Measurements from ENCODE around the gene LRP1.
A peak's percentile ranks its signal among the peaks of the same experiment; 100 is the strongest.

LRP1 gene

DNA sequence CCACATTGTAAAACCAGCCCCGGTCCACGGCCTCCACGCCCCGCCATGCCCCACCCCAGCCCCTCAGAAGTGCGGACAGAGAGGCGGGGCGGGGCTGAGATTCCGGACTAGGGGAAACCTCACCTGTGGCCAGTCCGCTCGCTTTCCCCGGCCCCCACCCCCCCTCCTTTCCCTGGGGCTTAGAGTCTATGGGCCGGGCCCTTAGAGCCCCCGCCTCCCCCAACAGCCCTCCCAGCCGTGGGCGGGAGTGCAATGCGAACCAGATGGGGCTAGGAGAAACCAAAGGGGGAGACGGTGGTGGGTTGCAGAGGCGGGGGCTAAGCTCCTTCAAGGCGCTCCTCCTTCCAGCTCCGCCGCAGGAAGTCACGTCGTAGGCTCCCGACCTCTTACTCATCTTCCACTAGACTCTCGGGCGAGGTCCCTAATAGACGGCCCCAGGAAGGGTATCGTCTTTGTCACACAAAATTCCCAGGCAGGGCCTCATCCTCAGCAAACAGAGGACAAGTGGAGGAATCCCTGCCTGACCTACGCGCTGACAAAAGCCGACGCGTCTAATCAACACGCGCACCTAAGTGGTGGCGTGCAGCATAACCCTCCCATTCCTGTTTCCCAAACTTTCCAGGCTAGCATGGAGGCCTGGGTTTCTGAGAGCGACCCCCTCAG, 40.5 kb upstream of the LRP1 start:
- no peaks in the 10 kb centered on the region for H3K9me3 ChIP-seq (replicated peaks in 1 of 11)
- H3K27me3 ChIP-seq, result no peaks in the 10 kb centered on the region
- peak overlapping the region; percentile 93 to 99 (median 97) for H3K9ac ChIP-seq
- no peak for TF ChIP-seq Cebpa-rat (IDR thresholded peaks at IDR 0.05)
- H3K4me2 ChIP-seq, result peak overlapping the region; percentile 88 to 99 (median 97)
- H3K4me3 ChIP-seq, result peak overlapping the region; percentile 63 to 88 (median 76)
- peaks cover 29 to 33% (median 31%) of the 10 kb centered on the region in 11 experiments for H4K20me1 ChIP-seq
- H3K27ac ChIP-seq, result peak overlapping the region; percentile 94 to 100 (median 99)
- peaks cover 20 to 26% (median 25%) of the 10 kb centered on the region in 11 experiments for H3K36me3 ChIP-seq
- peaks cover 42 to 56% (median 49%) of the 10 kb centered on the region in 10 experiments for H3K4me1 ChIP-seq

DNA sequence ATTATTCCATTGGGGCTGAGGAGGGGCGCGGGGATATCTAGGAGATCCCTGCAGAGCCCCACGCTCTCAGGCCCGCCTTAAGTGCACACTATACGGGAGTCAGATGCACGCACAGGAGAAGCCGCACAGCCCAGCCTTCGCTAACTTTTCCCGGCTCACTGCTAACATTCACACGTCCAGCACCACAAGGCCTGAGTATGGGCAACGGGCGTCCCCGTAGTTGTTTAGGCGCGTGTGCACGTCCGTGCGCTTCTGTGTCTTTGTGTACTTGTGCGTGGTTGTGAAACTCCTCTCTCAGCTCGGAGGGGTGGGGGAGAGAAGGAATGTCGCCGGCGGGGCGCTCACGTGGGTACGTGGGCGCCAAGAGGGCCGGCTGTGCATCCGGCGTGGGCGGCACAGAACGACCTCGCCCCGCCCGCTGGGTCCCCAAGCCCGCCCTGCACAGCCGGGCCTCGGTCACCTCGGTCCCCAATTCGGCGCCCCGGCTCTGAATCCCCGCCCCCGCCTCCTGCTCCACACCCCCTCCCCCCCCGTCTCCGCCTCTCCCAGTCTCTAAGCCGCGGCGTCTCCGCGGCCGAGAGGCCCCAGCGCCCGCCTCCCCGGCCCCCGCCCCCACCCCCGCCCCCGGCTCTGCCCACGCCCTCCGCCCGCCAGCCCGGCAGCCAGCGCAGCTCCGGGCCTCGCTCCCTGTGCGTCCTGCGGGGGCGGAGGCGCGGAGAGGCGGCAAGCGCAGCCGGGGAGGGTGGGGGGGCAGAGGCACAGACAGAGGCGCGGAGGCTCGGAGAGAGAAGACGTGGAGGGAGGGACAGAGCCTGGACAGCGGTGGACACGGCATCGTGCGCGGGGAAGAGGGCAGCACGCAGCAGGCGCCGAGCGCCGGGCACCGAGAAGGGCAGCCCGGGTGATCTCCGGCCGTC, 39.7 kb upstream of the LRP1 start, which contains the start of gene NAB2:
NAB2 (plus strand) TSS at position 761 of the 917 bp plus-strand sequence. CDS start 158 bp downstream, outside the sequence.
- Histone ChIP-seq H3K4me1 (peaks cover 50 to 64% (median 56%) of the 10 kb centered on the region in 10 experiments), H3K27me3 (no peaks in the 10 kb centered on the region), H3K9ac (peak within 1 kb of the TSS; percentile 93 to 99 (median 97)), H3K4me3 (peak within 1 kb of the TSS; percentile 74 to 98 (median 90)), H3K27ac (peak within 1 kb of the TSS; percentile 94 to 100 (median 99)), H3K36me3 (peaks cover 28 to 33% (median 31%) of the 10 kb centered on the region in 11 experiments), H3K9me3 (replicated peaks in 1 of 11) (no peaks in the 10 kb centered on the region), H3K4me2 (peak within 1 kb of the TSS; percentile 94 to 100 (median 98)), H4K20me1 (peaks cover 34 to 41% (median 37%) of the 10 kb centered on the region in 11 experiments)
- TF ChIP-seq Cebpa-rat (IDR thresholded peaks at IDR 0.05), result peak in 8 of 11 experiments; percentile 30 to 84 (median 52); a peak in 10 of 22 replicates

- Histone ChIP-seq H3K9ac (peak overlapping the region; percentile 77 to 98 (median 94)), H4K20me1 (peaks cover 37 to 49% (median 45%) of the 10 kb centered on the region in 11 experiments), H3K4me3 (peak overlapping the region; percentile 71 to 98 (median 90)), H3K4me2 (peak overlapping the region; percentile 60 to 100 (median 97)), H3K27me3 (no peaks in the 10 kb centered on the region), H3K9me3 (replicated peaks in 1 of 11) (no peaks in the 10 kb centered on the region), H3K27ac (peak overlapping the region; percentile 58 to 96 (median 91)), H3K4me1 (peaks cover 60 to 65% (median 64%) of the 10 kb centered on the region in 10 experiments), H3K36me3 (peaks cover 32 to 40% (median 37%) of the 10 kb centered on the region in 11 experiments)
- TF ChIP-seq Cebpa-rat (IDR thresholded peaks at IDR 0.05), result no peak
Measured at GRCh38 chr12:57089271-57090245, 38.7 kb upstream of the LRP1 start.

DNA sequence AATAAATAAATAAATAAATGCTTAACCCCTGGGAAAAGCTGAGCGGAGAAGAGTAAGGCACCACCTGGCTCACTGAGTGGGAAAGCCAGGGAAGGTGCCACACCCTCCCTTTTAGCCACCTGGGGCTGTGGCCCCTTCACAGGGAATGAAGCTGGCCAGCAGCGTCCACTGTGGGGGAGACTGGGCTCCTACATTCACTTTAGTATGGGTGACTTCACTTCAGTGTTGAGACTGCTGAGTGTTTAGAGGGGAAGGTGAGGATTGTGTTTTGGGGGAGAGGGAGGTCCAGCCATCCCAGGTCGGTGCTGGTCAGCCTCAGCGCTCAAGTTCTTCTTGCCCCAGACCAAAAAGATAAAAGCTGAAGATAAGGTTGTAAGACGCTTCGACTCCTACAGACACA, 37.8 kb upstream of the LRP1 start:
- no peaks in the 10 kb centered on the region for H3K9me3 ChIP-seq (replicated peaks in 1 of 11)
- H3K9ac ChIP-seq, result peak overlapping the region; percentile 77 to 98 (median 94)
- H3K27me3 ChIP-seq, result no peaks in the 10 kb centered on the region
- H3K4me1 ChIP-seq, result peaks cover 60 to 66% (median 64%) of the 10 kb centered on the region in 10 experiments
- H4K20me1 ChIP-seq, result peaks cover 43 to 59% (median 54%) of the 10 kb centered on the region in 11 experiments
- peak overlapping the region; percentile 60 to 100 (median 97) for H3K4me2 ChIP-seq
- H3K4me3 ChIP-seq, result peak overlapping the region; percentile 71 to 98 (median 90)
- peaks cover 41 to 49% (median 46%) of the 10 kb centered on the region in 11 experiments for H3K36me3 ChIP-seq
- peak overlapping the region; percentile 58 to 96 (median 91); a peak in 21 of 22 replicates for H3K27ac ChIP-seq
- no peak for TF ChIP-seq Cebpa-rat (IDR thresholded peaks at IDR 0.05)

GRCh38 chr12:57090924-57091637, 37.2 kb upstream of the LRP1 start:
- H3K36me3 ChIP-seq, result peaks cover 47 to 55% (median 52%) of the 10 kb centered on the region in 11 experiments
- H3K4me2 ChIP-seq, result peak overlapping the region; percentile 60 to 100 (median 97)
- H3K4me1 ChIP-seq, result peaks cover 56 to 66% (median 61%) of the 10 kb centered on the region in 10 experiments
- H3K9me3 ChIP-seq (replicated peaks in 1 of 11), result no peaks in the 10 kb centered on the region
- peak overlapping the region; percentile 77 to 98 (median 94) for H3K9ac ChIP-seq
- H3K4me3 ChIP-seq, result peak overlapping the region; percentile 71 to 98 (median 90); a peak in 19 of 20 replicates
- peak overlapping the region in 10 of 11 experiments; percentile 74 to 96 (median 92); a peak in 19 of 22 replicates for H3K27ac ChIP-seq
- no peaks in the 10 kb centered on the region for H3K27me3 ChIP-seq
- peaks cover 43 to 65% (median 60%) of the 10 kb centered on the region in 11 experiments for H4K20me1 ChIP-seq
- no peak for TF ChIP-seq Cebpa-rat (IDR thresholded peaks at IDR 0.05)

- Histone ChIP-seq H3K36me3 (peaks cover 55 to 63% (median 60%) of the 10 kb centered on the region in 11 experiments), H3K27ac (peak overlapping the region in 7 of 11 experiments; percentile 2 to 95 (median 91); a peak in 9 of 22 replicates), H3K4me1 (peaks cover 58 to 71% (median 65%) of the 10 kb centered on the region in 10 experiments), H3K9ac (peak overlapping the region; percentile 77 to 98 (median 94); a peak in 20 of 22 replicates), H3K4me3 (peak overlapping the region in 8 of 10 experiments; percentile 71 to 98 (median 90); a peak in 11 of 20 replicates), H3K9me3 (replicated peaks in 1 of 11) (no peaks in the 10 kb centered on the region), H3K4me2 (peak overlapping the region; percentile 60 to 100 (median 97)), H4K20me1 (peaks cover 43 to 73% (median 68%) of the 10 kb centered on the region in 11 experiments), H3K27me3 (no peaks in the 10 kb centered on the region)
- no peak for TF ChIP-seq Cebpa-rat (IDR thresholded peaks at IDR 0.05)
Measured at GRCh38 chr12:57091638-57092528, 36.4 kb upstream of the LRP1 start.

Data from BLaER1 treated with 17β-estradiol and CSF1 and Interleukin-3, amounts not matched to agents 10 nM and 100 nM (cell line).